Coronary artery (tissue), 2 donors: ENCODE measurements around the gene PTPRJ.

Source experiments
- DNase-seq: peaks from one replicate; pipeline ENCODE4 v3.0.0-alpha.2; 2017; ENCODE audit warnings: low spot score
- H3K27ac ChIP-seq, 2 donors: fragments of 200-600 bp; sonication (generic); one replicate each; pipeline ENCODE4 v1.5.1; 2016 to 2019
- H3K4me3 ChIP-seq: fragments of 200-600 bp; sonication (generic); 2 replicates; pipeline ENCODE4 v1.5.1; 2016; ENCODE audit warnings: mild to moderate bottlenecking, moderate library complexity
- TF ChIP-seq, protein P1 (sequence below): fragments of 200-600 bp; sonication (generic); IDR thresholded peaks from one replicate; pipeline ENCODE4 v1.5.1; 2019; ENCODE audit warnings: antibody characterized with exemption

Gene PTPRJ

GRCh38 chr11:48025293-48025983, 45.1 kb downstream of the PTPRJ start:
- TF ChIP-seq, protein P1, sequence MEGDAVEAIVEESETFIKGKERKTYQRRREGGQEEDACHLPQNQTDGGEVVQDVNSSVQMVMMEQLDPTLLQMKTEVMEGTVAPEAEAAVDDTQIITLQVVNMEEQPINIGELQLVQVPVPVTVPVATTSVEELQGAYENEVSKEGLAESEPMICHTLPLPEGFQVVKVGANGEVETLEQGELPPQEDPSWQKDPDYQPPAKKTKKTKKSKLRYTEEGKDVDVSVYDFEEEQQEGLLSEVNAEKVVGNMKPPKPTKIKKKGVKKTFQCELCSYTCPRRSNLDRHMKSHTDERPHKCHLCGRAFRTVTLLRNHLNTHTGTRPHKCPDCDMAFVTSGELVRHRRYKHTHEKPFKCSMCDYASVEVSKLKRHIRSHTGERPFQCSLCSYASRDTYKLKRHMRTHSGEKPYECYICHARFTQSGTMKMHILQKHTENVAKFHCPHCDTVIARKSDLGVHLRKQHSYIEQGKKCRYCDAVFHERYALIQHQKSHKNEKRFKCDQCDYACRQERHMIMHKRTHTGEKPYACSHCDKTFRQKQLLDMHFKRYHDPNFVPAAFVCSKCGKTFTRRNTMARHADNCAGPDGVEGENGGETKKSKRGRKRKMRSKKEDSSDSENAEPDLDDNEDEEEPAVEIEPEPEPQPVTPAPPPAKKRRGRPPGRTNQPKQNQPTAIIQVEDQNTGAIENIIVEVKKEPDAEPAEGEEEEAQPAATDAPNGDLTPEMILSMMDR, result no peak
- no peak for DNase-seq
- H3K27ac ChIP-seq, result no peak overlapping the region
- no peak overlapping the region for H3K4me3 ChIP-seq

GRCh38 chr11:48025984-48026340, 45.6 kb downstream of the PTPRJ start:
- DNase-seq, result no peak
- no peak overlapping the region for H3K27ac ChIP-seq
- TF ChIP-seq, protein P1, result no peak
- H3K4me3 ChIP-seq, result no peak overlapping the region

DNA sequence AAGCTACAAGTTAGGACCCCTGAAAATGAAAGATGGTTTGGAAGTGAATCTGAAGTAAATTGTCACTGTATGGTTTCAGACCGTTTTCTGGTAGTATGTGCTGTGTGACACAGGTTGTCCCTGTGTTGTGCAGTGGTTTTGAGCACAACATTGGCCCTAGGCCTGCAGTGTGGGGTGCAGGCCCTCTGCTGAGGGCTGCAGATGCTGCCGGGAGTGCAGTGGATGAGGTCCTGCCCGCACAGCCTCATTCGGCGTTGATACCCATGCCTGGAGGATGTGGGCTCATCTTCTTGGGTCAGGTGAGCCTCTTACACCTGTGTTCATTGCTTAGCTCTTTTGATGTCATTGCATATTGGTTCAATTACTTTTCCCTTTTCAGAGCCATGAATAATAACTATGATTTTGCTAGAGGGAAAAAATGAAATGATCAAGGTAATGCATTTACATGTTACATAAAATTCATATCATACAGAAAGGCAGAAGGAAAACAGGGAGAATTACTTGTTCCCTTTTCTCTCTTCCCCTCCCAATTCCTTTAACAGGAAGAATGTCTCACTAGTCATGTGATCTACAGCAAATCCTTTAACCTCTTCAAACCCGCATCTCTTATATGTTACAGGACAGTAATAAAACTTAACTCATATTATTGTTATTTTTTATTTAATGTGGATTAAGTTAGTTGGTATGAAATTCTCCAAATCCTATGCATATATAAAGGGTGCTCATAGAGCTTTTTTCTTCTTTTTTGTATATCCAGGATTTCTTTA, 48.7 kb downstream of the PTPRJ start:
- DNase-seq, result no peak
- Histone ChIP-seq H3K4me3 (no peak overlapping the region), H3K27ac (no peak overlapping the region)
- TF ChIP-seq, protein P1, result no peak

DNA sequence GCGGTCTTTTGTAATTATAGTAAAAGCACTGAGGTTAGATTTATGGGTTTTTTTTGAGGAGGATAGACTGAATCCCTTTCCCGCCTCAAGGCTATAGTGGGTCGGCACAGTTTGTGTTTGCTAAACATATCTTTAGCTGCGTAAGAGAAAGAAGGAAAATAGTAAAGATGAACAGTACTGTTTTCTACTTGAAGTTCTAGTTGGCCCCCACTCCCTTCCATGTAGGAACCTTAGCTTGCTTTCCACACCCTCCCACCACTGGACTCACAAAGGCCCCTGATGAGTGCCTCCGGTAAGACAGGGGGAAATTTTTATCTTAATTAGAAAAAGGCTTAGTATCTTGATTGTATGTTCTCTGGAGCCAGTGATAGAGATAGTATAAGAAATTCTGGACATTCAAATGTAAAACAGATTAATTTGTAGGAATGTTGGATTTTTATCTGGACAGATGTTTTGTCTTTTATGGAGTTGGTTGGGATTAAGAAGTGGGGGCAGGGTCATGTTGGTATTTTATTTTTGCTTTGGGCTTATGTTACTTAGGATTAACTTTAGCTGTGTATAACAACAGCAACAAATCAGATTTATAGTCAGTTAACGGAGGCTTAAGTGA, 49.4 kb downstream of the PTPRJ start:
- H3K27ac ChIP-seq, result no peak overlapping the region
- no peak overlapping the region for H3K4me3 ChIP-seq
- DNase-seq, result no peak
- TF ChIP-seq, protein P1, result no peak

- TF ChIP-seq, protein P1, result no peak
- DNase-seq, result no peak
- Histone ChIP-seq H3K27ac (peak overlapping the region in 1 of 2 donors; percentile 52), H3K4me3 (no peak overlapping the region)
Observed at GRCh38 chr11:48031602-48032001, 51.2 kb downstream of the PTPRJ start.

DNA sequence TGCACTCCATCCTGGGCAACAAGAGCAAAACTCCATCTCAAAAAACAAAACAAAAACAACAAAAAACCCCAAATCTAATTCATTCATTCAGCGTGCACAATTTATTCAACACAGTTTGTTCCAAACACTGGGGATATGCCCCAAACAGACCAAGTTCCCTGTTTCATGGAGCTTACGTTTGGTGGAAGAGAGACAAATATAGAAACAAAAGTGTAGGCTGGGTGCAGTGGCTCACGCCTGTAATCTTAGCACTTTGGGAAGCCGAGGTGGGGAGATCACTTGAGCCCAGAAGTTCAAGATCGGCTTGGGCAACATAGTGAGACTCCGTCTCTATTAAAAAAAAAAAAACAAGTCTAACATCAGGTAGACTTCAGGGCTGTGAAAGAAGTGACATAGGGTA, 52.4 kb downstream of the PTPRJ start:
- TF ChIP-seq, protein P1, result no peak
- no peak overlapping the region for H3K4me3 ChIP-seq
- DNase-seq, result no peak
- H3K27ac ChIP-seq, result peak overlapping the region in 1 of 2 donors; percentile 59
